Uterus (tissue), 4 donors: ENCODE results near the gene ANXA8. TPM values are rescaled to one million over a fixed set of nuclear protein-coding genes. Genes with fewer than 3 reads are reported as not detected.
"Not testable (repeated sequence)": the region's sequence is repeated elsewhere in the genome, so short reads cannot be mapped to it uniquely, and the experiment has no call there.

Experiments used
- DNase-seq, 2 donors: peaks; one replicate each; pipeline ENCODE4 v3.0.0-alpha.2; 2019 to 2020
- H3K27ac ChIP-seq, 2 donors: fragments of 200-600 bp; sonication (generic); 1 replicate in 1 of 2; 2 replicates in 1 of 2; pipeline ENCODE4 v1.5.1; 2016 to 2018
- H3K27me3 ChIP-seq, 2 donors: fragments of 200-600 bp; sonication (generic); one replicate each; pipeline ENCODE4 v1.5.1; 2018 to 2019; ENCODE audit warnings: control low read depth in 1 of 2
- H3K36me3 ChIP-seq, 2 donors: fragments of 200-600 bp; sonication (generic); one replicate each; pipeline ENCODE4 v1.5.1; 2019; ENCODE audit warnings: control low read depth in 1 of 2
- H3K4me1 ChIP-seq, 2 donors: fragments of 200-600 bp; sonication (generic); one replicate each; pipeline ENCODE4 v1.5.1; 2018 to 2019; ENCODE audit warnings: control low read depth in 1 of 2
- H3K4me3 ChIP-seq, 2 donors: fragments of 200-600 bp; sonication (generic); 1 replicate in 1 of 2; 2 replicates in 1 of 2; pipeline ENCODE4 v1.5.1; 2018 to 2019; ENCODE audit warnings: mild to moderate bottlenecking in 1 of 2
- H3K9me3 ChIP-seq, 2 donors: fragments of 200-600 bp; sonication (generic); one replicate each; pipeline ENCODE4 v1.5.1; 2019; ENCODE audit warnings: control low read depth in 1 of 2
- POLR2A ChIP-seq, 2 donors: fragments of 450-650 bp; IDR thresholded peaks; one replicate each; pipeline ENCODE4 v1.6.1; 2016; ENCODE audit warnings: antibody characterized with exemption in 2 of 2, mild to moderate bottlenecking in 1 of 2, moderate library complexity in 1 of 2
- intact Hi-C: fragments of 100-400 bp; cut with DNase I; formaldehyde crosslinking; loops from one replicate; pipeline ENCODE4 v1.15.1; 2023; ENCODE audit warnings: low total_unique reads
- total RNA-seq, 4 donors: library from RNA; depleted of rRNA in 3 of 4; stranded (reverse); fragments of >200 nt in 3 of 4; gene quantifications; one replicate each; pipeline versions ENCODE4 v1.1.0 to v1.2.4, GENCODE V29; 2014 to 2023
- TF ChIP-seq, protein P1 (sequence below), 4 experiments: fragments of 200-600 bp in 2 of 4; fragments of 450-650 bp in 2 of 4; sonication (generic) in 2 of 4; IDR thresholded peaks; one replicate each; pipeline ENCODE4 v1.5.1; 2016 to 2019; ENCODE audit warnings: antibody characterized with exemption in 4 of 4, mild to moderate bottlenecking in 2 of 4, moderate library complexity in 1 of 4
- donor health status: DM: yes; HTN: yes; CAD: no.

The ANXA8 gene
- total RNA-seq, 4 donors from 2014 or later, result 0.67 TPM; not detected in 3

DNA sequence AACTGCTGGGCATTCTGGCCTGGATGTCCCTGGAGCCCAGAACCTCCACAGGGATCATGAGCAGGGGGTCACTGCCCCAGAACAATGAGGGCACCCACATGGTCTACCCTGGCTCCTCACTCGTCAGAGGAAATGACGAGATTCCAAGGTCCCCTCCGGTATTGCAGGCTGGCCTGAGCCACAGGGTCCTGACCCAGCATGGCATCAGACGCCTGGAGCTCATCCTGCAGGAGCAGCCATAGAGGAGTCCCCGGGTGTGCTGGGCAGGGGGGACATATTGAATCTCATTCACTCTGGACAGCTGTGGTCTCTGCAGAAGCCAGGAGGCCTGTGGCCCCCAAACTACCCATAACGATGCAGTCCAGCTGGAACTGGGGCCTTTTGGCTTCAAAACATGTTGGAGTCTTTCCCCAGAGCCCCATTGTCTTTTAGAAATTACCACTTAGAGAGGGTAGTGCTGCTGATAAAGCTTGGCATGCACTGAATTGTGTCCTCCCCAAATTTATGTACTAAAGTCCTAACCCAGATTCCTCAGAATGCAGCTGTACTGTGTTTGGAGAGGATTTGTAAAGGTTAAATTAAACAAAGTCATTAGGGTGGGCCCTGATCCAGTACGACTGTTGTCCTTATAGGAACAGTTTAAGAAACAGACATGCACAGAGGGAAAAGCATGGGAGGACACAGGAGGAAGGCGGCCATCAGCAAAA lies 27.7 kb downstream of the ANXA8 start:
- intact Hi-C loops, result no loop called here
- no peaks in the 10 kb centered on the region for H3K9me3 ChIP-seq
- H3K36me3 ChIP-seq, result no peaks in the 10 kb centered on the region
- no peak overlapping the region for H3K27ac ChIP-seq
- H3K27me3 ChIP-seq, result no peaks in the 10 kb centered on the region
- H3K4me1 ChIP-seq, result no peaks in the 10 kb centered on the region
- TF ChIP-seq POLR2A (IDR thresholded peaks at IDR 0.05), result no peak
- TF ChIP-seq, protein P1, sequence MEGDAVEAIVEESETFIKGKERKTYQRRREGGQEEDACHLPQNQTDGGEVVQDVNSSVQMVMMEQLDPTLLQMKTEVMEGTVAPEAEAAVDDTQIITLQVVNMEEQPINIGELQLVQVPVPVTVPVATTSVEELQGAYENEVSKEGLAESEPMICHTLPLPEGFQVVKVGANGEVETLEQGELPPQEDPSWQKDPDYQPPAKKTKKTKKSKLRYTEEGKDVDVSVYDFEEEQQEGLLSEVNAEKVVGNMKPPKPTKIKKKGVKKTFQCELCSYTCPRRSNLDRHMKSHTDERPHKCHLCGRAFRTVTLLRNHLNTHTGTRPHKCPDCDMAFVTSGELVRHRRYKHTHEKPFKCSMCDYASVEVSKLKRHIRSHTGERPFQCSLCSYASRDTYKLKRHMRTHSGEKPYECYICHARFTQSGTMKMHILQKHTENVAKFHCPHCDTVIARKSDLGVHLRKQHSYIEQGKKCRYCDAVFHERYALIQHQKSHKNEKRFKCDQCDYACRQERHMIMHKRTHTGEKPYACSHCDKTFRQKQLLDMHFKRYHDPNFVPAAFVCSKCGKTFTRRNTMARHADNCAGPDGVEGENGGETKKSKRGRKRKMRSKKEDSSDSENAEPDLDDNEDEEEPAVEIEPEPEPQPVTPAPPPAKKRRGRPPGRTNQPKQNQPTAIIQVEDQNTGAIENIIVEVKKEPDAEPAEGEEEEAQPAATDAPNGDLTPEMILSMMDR (IDR thresholded peaks at IDR 0.05), result no peak
- H3K4me3 ChIP-seq, result no peak overlapping the region
- no peak for DNase-seq

DNA sequence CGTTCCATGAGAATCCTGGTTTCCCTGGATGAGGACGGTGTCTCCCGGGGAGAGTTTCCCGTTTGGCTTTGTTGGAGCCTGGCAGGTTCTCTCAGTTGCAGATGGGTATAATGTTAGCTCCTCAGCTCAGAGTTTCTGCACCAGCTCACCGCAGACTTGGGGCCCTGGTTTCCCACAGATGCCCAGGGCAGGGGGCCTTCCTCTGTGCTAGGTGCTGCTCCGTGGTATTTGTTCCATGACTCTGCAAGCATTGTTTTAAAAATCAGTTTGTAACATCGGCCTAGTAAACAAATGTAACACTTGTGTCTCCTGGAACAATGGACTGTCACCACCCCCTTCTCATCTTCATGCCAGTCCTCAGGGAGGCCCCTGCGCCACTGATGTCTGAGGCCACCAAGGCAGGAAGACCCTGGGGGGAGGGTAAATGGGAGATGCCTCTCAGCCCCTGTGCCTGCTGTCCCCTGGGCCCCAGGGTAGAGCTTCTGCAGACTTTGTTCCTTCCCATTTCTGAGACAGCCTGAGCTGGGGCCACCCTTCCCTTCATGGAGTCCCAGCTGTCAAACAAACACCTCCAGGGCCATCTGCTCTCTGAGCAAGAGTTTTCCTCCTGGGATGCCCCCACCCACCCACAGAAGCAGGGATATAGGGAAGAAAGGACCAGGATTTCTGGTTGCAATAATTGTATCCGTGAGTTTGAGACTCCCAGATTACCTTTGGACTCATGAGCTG lies 28.4 kb downstream of the ANXA8 start:
- H3K36me3 ChIP-seq, intact Hi-C loops, H3K27ac ChIP-seq, H3K9me3 ChIP-seq, H3K4me1 ChIP-seq, H3K27me3 ChIP-seq, H3K4me3 ChIP-seq, DNase-seq: not testable (repeated sequence)

DNA sequence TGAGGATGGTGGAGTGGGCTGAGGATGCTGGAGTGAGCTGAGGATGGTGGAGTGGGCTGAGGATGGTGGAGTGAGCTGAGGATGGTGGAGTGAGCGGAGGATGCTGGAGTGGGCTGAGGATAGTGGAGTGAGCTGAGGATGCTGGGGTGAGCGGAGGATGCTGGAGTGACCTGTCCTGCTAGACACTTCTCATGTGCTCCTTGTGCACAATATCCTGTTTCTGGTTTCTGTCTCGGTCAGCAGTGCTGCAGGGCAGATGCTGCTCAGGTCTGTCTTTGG lies 29.2 kb downstream of the ANXA8 start:
- no peaks in the 10 kb centered on the region for H3K36me3 ChIP-seq
- H3K9me3 ChIP-seq, result no peaks in the 10 kb centered on the region
- no peak overlapping the region for H3K27ac ChIP-seq
- DNase-seq, result no peak
- no peaks in the 10 kb centered on the region for H3K27me3 ChIP-seq
- intact Hi-C loops, result no loop called here
- TF ChIP-seq POLR2A (IDR thresholded peaks at IDR 0.05), result no peak
- TF ChIP-seq, protein P1 (IDR thresholded peaks at IDR 0.05), result no peak
- no peak overlapping the region for H3K4me3 ChIP-seq
- no peaks in the 10 kb centered on the region for H3K4me1 ChIP-seq

DNA sequence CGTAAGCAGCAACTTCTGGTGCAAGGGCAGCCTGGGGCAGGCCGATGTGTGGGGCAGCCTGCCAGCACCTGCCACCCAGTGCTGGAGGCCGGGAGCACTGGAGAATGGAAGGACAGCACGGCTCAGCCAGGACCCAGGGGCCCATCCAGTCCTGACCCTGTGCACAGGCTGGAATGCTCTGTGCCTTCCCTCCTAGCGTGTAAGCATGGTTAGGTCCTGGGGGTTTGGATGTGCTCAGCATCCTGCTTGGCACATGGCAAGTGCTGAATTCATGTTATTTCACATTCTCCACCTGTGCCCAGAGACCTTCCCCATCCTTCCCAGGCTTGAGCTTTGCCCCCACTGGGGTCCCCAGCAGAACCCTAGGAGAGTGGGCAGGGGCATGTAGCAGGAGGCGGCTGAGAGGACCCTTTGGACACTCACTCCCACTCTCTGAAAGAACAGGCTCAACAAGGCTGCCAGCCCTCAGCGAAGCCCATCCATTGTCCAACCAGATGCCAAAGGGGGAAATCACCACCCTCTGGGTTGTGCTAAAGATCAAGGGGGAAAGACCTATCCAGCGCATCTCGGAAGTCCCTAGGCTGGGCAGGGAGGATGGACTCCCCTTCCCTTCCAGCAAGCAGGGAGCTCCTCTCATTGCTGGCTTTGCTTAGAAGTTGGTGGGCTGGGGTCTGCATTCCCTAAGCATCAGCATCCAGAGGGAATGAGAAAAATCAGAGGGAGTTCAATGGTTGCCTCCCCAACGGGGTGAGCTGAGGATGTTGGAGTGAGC lies 29.7 kb downstream of the ANXA8 start:
- no peaks in the 10 kb centered on the region for H3K27me3 ChIP-seq
- H3K9me3 ChIP-seq, result no peaks in the 10 kb centered on the region
- no peak overlapping the region for H3K27ac ChIP-seq
- DNase-seq, result no peak
- no peaks in the 10 kb centered on the region for H3K4me1 ChIP-seq
- intact Hi-C loops, result no loop called here
- no peak for TF ChIP-seq POLR2A (IDR thresholded peaks at IDR 0.05)
- TF ChIP-seq, protein P1 (IDR thresholded peaks at IDR 0.05), result no peak
- H3K4me3 ChIP-seq, result no peak overlapping the region
- no peaks in the 10 kb centered on the region for H3K36me3 ChIP-seq

DNA sequence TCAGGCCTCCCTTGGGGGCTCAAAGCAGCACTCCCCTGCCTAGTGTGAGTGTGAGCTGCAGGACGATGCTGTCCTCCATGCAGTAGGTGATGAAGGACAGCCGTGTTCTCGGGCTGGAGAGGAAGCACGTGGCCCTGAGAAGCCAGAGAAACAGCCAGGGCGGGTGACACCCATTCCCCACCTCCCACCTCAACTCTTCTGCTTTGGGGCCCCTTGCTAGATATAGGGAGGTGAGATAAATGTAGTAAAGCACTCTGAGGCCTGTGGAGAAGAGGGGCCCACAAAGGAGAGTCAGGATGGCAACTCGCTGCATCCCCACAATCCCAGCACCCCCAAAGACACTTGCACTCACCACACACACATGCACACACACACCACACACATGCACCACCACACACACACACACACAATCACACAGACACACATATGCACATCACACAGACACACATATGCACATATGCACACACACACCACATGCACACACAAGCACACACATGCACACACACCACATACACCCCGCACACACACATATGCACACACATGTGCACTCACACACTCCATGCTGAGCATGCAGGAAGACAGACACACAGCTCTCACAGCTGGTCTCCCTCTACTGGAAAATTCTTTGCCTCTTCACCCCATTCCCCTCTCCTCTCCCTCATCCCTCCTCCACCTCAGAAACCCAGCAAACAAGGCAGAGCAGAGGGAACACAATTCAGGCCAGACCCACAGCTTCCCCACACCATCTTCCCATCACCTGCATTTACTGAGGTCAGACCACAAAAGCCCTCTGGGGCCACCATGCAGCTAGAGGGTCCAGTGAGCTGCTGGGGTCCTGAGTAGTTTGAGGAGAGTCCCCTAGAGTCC lies 30.5 kb downstream of the ANXA8 start:
- no peaks in the 10 kb centered on the region for H3K27me3 ChIP-seq
- TF ChIP-seq, protein P1 (IDR thresholded peaks at IDR 0.05), result no peak
- no peak for TF ChIP-seq POLR2A (IDR thresholded peaks at IDR 0.05)
- no peak for DNase-seq
- no peak overlapping the region for H3K4me3 ChIP-seq
- intact Hi-C loops, result no loop called here
- no peaks in the 10 kb centered on the region for H3K9me3 ChIP-seq
- H3K27ac ChIP-seq, result no peak overlapping the region
- no peaks in the 10 kb centered on the region for H3K4me1 ChIP-seq
- no peaks in the 10 kb centered on the region for H3K36me3 ChIP-seq
